Mesenchymal stem cell (in vitro differentiated cells and primary cell): ENCODE measurements around the gene ZNHIT3.

Source experiments
- DNase-seq: peaks from one replicate; pipeline ENCODE4 v3.0.0-alpha.2; 2013
- H2AFZ ChIP-seq: one replicate; pipeline ENCODE4 v1.6.1; 2013; ENCODE audit warnings: low read depth, mild to moderate bottlenecking, control low read depth, inconsistent platforms, low read length, moderate library complexity
- H2AK5ac ChIP-seq: 2 replicates; pipeline ENCODE4 v1.6.1; 2013; ENCODE audit warnings: low read length, moderate library complexity, mild to moderate bottlenecking, inconsistent platforms; ENCODE audit not compliant: severe bottlenecking
- H2BK120ac ChIP-seq: one replicate; pipeline ENCODE4 v1.6.1; 2013; ENCODE audit warnings: low read depth, mild to moderate bottlenecking, inconsistent platforms, low read length, moderate library complexity
- H2BK12ac ChIP-seq, 2 experiments: one replicate each; pipeline ENCODE4 v1.6.1; 2013; ENCODE audit warnings: inconsistent platforms in 2 of 2, low read length in 2 of 2, mild to moderate bottlenecking in 2 of 2, moderate library complexity in 2 of 2, control low read depth in 1 of 2
- H2BK15ac ChIP-seq: one replicate; pipeline ENCODE4 v1.6.1; 2013; ENCODE audit warnings: mild to moderate bottlenecking, low read depth, inconsistent platforms; ENCODE audit not compliant: poor library complexity, severe bottlenecking
- H2BK5ac ChIP-seq: 2 replicates; pipeline ENCODE4 v1.6.1; 2013; ENCODE audit warnings: low read depth, mild to moderate bottlenecking, low read length, control low read depth, inconsistent platforms; ENCODE audit not compliant: poor library complexity, severe bottlenecking
- H3K14ac ChIP-seq, 2 experiments: one replicate each; pipeline ENCODE4 v1.6.1; 2013; ENCODE audit warnings: inconsistent platforms in 2 of 2, low read length in 2 of 2, control low read depth in 1 of 2, mild to moderate bottlenecking in 1 of 2, moderate library complexity in 1 of 2
- H3K18ac ChIP-seq, 2 experiments: one replicate each; pipeline ENCODE4 v1.6.1; 2013; ENCODE audit warnings: inconsistent platforms in 2 of 2, low read length in 2 of 2, control low read depth in 1 of 2, low read depth in 1 of 2, mild to moderate bottlenecking in 1 of 2
- H3K23ac ChIP-seq, 2 experiments: one replicate each; pipeline ENCODE4 v1.6.1; 2013; ENCODE audit warnings: inconsistent platforms in 2 of 2, low read length in 2 of 2, mild to moderate bottlenecking in 2 of 2, moderate library complexity in 2 of 2, control low read depth in 1 of 2
- H3K27ac ChIP-seq: 2 replicates; pipeline ENCODE4 v1.5.1; 2013; ENCODE audit warnings: mild to moderate bottlenecking, moderate library complexity, low read length, control low read depth, inconsistent platforms; ENCODE audit not compliant: poor library complexity, severe bottlenecking
- H3K27me3 ChIP-seq, 2 experiments: 2 replicates each; pipeline versions ENCODE4 v1.6.1 to v1.7.0; 2013; ENCODE audit warnings: low read length in 2 of 2, mild to moderate bottlenecking in 2 of 2, moderate library complexity in 2 of 2, control low read depth in 1 of 2, inconsistent platforms in 1 of 2; ENCODE audit not compliant: control insufficient read depth in 1 of 2, insufficient read depth in 1 of 2
- H3K36me3 ChIP-seq, 2 experiments: 2 replicates each; pipeline versions ENCODE4 v1.6.1 to v1.7.0; 2013; ENCODE audit warnings: low read length in 2 of 2, control low read depth in 1 of 2, inconsistent platforms in 1 of 2, low read depth in 1 of 2, mild to moderate bottlenecking in 1 of 2; ENCODE audit not compliant: insufficient read depth in 2 of 2, control insufficient read depth in 1 of 2
- H3K4ac ChIP-seq, 2 experiments: one replicate each; pipeline ENCODE4 v1.6.1; 2013; ENCODE audit warnings: inconsistent platforms in 2 of 2, low read length in 2 of 2, mild to moderate bottlenecking in 2 of 2, moderate library complexity in 2 of 2, control low read depth in 1 of 2, low read depth in 1 of 2
- H3K4me1 ChIP-seq: 2 replicates; pipeline ENCODE4 v1.6.1; 2013; ENCODE audit warnings: low read depth, low read length, control low read depth; ENCODE audit not compliant: control insufficient read depth, insufficient read depth
- H3K4me2 ChIP-seq: 2 replicates; pipeline ENCODE4 v1.6.1; 2013; ENCODE audit warnings: low read length, mild to moderate bottlenecking, inconsistent platforms; ENCODE audit not compliant: poor library complexity, severe bottlenecking
- H3K4me3 ChIP-seq, 2 experiments: 2 replicates each; pipeline versions ENCODE4 v1.5.1 to v1.7.0; 2013; ENCODE audit warnings: low read length in 2 of 2, mild to moderate bottlenecking in 2 of 2, control low read depth in 1 of 2, low read depth in 1 of 2; ENCODE audit not compliant: insufficient read depth in 1 of 2
- H3K79me1 ChIP-seq: replicated peaks from 2 replicates; pipeline ENCODE4 v1.6.1; 2013; ENCODE audit warnings: mild to moderate bottlenecking, control low read depth, low read length, inconsistent platforms; ENCODE audit not compliant: poor library complexity, severe bottlenecking
- H3K9ac ChIP-seq: 2 replicates; pipeline ENCODE4 v1.7.0; 2013; ENCODE audit warnings: mild to moderate bottlenecking, low read length, moderate library complexity
- H3K9me3 ChIP-seq: 2 replicates; pipeline ENCODE4 v1.7.0; 2013; ENCODE audit warnings: mild to moderate bottlenecking, low read length; ENCODE audit not compliant: control insufficient read depth
- H4K8ac ChIP-seq: one replicate; pipeline ENCODE4 v1.6.1; 2013; ENCODE audit warnings: inconsistent platforms, mild to moderate bottlenecking, low read length, moderate library complexity
- H4K91ac ChIP-seq: one replicate; pipeline ENCODE4 v1.6.1; 2013; ENCODE audit warnings: mild to moderate bottlenecking, low read length, inconsistent platforms
- WGBS: methylation state at CpG from one replicate; pipeline ENCODE4 v1.1.7; 2013; ENCODE audit warnings: mixed read lengths; 5-methylcytosine and 5-hydroxymethylcytosine counted together

Gene ZNHIT3

GRCh38 chr17:36495076-36495578 lies 8.6 kb downstream of the ZNHIT3 start:
- Histone ChIP-seq H3K9me3 (no peaks in the 10 kb centered on the region), H4K8ac (no peak overlapping the region), H3K4me2 (no peak overlapping the region), H3K4ac (no peak overlapping the region), H2BK5ac (no peak overlapping the region), H3K27ac (no peak overlapping the region), H3K4me3 (no peak overlapping the region), H2AFZ (no peak overlapping the region), H2AK5ac (no peak overlapping the region), H3K27me3 (no peaks in the 10 kb centered on the region), H2BK120ac (no peak overlapping the region), H3K9ac (no peak overlapping the region), H3K14ac (no peak overlapping the region), H3K79me1 (peaks cover 28% of the 10 kb centered on the region), H3K18ac (no peak overlapping the region), H4K91ac (no peak overlapping the region), H2BK15ac (no peak overlapping the region), H3K36me3 (peaks cover 43 to 79% of the 10 kb centered on the region in 2 experiments), H2BK12ac (no peak overlapping the region), H3K4me1 (peaks cover 6% of the 10 kb centered on the region), H3K23ac (no peak overlapping the region)
- no peak for DNase-seq
- WGBS = 95% methylated on average over 3 of the region's 3 CpGs

GRCh38 chr17:36496018-36496789 lies 9.7 kb downstream of the ZNHIT3 start:
- Histone ChIP-seq H3K4ac (no peak overlapping the region), H4K91ac (no peak overlapping the region), H3K4me3 (no peak overlapping the region), H3K23ac (no peak overlapping the region), H3K36me3 (peaks cover 51 to 87% of the 10 kb centered on the region in 2 experiments), H3K9ac (no peak overlapping the region), H2BK15ac (no peak overlapping the region), H2BK120ac (no peak overlapping the region), H2AK5ac (no peak overlapping the region), H3K4me1 (peaks cover 12% of the 10 kb centered on the region), H3K18ac (no peak overlapping the region), H3K14ac (no peak overlapping the region), H3K27ac (peak overlapping the region; percentile 49), H3K4me2 (no peak overlapping the region), H3K79me1 (peaks cover 26% of the 10 kb centered on the region), H3K9me3 (no peaks in the 10 kb centered on the region), H2BK12ac (no peak overlapping the region), H2BK5ac (no peak overlapping the region), H3K27me3 (no peaks in the 10 kb centered on the region), H2AFZ (no peak overlapping the region), H4K8ac (no peak overlapping the region)
- 95% methylated on average over 9 of the region's 9 CpGs for WGBS
- DNase-seq = no peak

- Histone ChIP-seq H2BK120ac (no peak overlapping the region), H3K4me3 (no peak overlapping the region), H3K36me3 (peaks cover 54 to 85% of the 10 kb centered on the region in 2 experiments), H3K4me2 (no peak overlapping the region), H2BK5ac (no peak overlapping the region), H3K9ac (no peak overlapping the region), H4K91ac (no peak overlapping the region), H3K18ac (no peak overlapping the region), H3K27me3 (no peaks in the 10 kb centered on the region), H3K23ac (no peak overlapping the region), H2BK12ac (no peak overlapping the region), H2AK5ac (no peak overlapping the region), H3K4ac (no peak overlapping the region), H2AFZ (no peak overlapping the region), H3K79me1 (peaks cover 9% of the 10 kb centered on the region), H3K4me1 (peaks cover 15% of the 10 kb centered on the region), H3K9me3 (no peaks in the 10 kb centered on the region), H2BK15ac (no peak overlapping the region), H4K8ac (no peak overlapping the region), H3K14ac (no peak overlapping the region), H3K27ac (no peak overlapping the region)
- no peak for DNase-seq
- 89% methylated on average over 9 of the region's 9 CpGs for WGBS
Observed at GRCh38 chr17:36498155-36498554, 11.7 kb downstream of the ZNHIT3 start.

GRCh38 chr17:36498560-36499300 lies 12.2 kb downstream of the ZNHIT3 start:
- no peak overlapping the region for H3K18ac ChIP-seq
- DNase-seq = no peak
- no peak overlapping the region for H3K4me2 ChIP-seq
- no peak overlapping the region for H2AK5ac ChIP-seq
- no peak overlapping the region for H3K27ac ChIP-seq
- peaks cover 9% of the 10 kb centered on the region for H3K79me1 ChIP-seq
- no peak overlapping the region for H4K8ac ChIP-seq
- H2BK12ac ChIP-seq = no peak overlapping the region
- WGBS = 56% methylated on average over 7 of the region's 7 CpGs
- no peak overlapping the region for H2BK15ac ChIP-seq
- H3K4ac ChIP-seq = no peak overlapping the region
- H3K23ac ChIP-seq = no peak overlapping the region
- H3K4me1 ChIP-seq = peaks cover 15% of the 10 kb centered on the region
- H3K9ac ChIP-seq = no peak overlapping the region
- peaks cover 56 to 85% of the 10 kb centered on the region in 2 experiments for H3K36me3 ChIP-seq
- H3K27me3 ChIP-seq = no peaks in the 10 kb centered on the region
- no peak overlapping the region for H2BK120ac ChIP-seq
- no peak overlapping the region for H3K4me3 ChIP-seq
- no peaks in the 10 kb centered on the region for H3K9me3 ChIP-seq
- H2BK5ac ChIP-seq = no peak overlapping the region
- H3K14ac ChIP-seq = no peak overlapping the region
- no peak overlapping the region for H2AFZ ChIP-seq
- H4K91ac ChIP-seq = no peak overlapping the region
